A673 (cell line): Measurements from ENCODE around the gene OR2AT4. TPM values are rescaled to one million over a fixed set of nuclear protein-coding genes. Genes with fewer than 3 reads are reported as not detected.
"Not testable (repeated sequence)": the region's sequence is repeated elsewhere in the genome, so short reads cannot be mapped to it uniquely, and the experiment has no call there.

Source experiments
- BruUV-seq: library from RNA; stranded (reverse); fragments of 400-500 nt; replicated peaks from 2 replicates; lab custom pipeline; 2021; lab: Mats Ljungman, UMichigan
- CTCF ChIA-PET: fragments of 300-600 bp; sonication (Branson Sonifier 250); formaldehyde crosslinking; loops from one replicate; lab custom pipeline; 2022; ENCODE audit warnings: antibody characterized with exemption; lab: Charles Lee
- POLR2A ChIA-PET: fragments of 300-600 bp; sonication (Branson Sonifier 250); formaldehyde crosslinking; loops from one replicate; lab custom pipeline; 2022; ENCODE audit warnings: antibody characterized with exemption; ENCODE audit not compliant: low non-redundant PET; lab: Charles Lee
- DNase-seq: peaks from one replicate; pipeline ENCODE4 v3.0.0-alpha.2; 2015; ENCODE audit warnings: low spot score
- H3K27ac ChIP-seq: fragments of 200-600 bp; sonication (generic); 2 replicates; pipeline ENCODE4 v1.5.1; 2016; ENCODE audit warnings: mixed run types, low read depth, mild to moderate bottlenecking, mixed read lengths, antibody characterized with exemption, low read length; ENCODE audit not compliant: poor library complexity, severe bottlenecking
- H3K27me3 ChIP-seq: fragments of 200-600 bp; sonication (generic); replicated peaks from 2 replicates; pipeline ENCODE4 v1.6.1; 2017; ENCODE audit warnings: mixed run types, low read depth, mild to moderate bottlenecking, mixed read lengths, antibody characterized with exemption, low read length; ENCODE audit not compliant: insufficient read depth, poor library complexity
- H3K36me3 ChIP-seq: fragments of 200-600 bp; sonication (generic); 2 replicates; pipeline ENCODE4 v1.6.1; 2016; ENCODE audit warnings: mixed run types, mild to moderate bottlenecking, mixed read lengths, antibody characterized with exemption, low read length; ENCODE audit not compliant: insufficient read depth, poor library complexity, severe bottlenecking
- H3K4me1 ChIP-seq: fragments of 200-600 bp; sonication (generic); 2 replicates; pipeline ENCODE4 v1.6.1; 2017; ENCODE audit warnings: mixed run types, mild to moderate bottlenecking, mixed read lengths, antibody characterized with exemption, low read length; ENCODE audit not compliant: insufficient read depth, poor library complexity, severe bottlenecking
- H3K4me3 ChIP-seq: fragments of 200-600 bp; sonication (generic); 2 replicates; pipeline ENCODE4 v1.5.1; 2016; ENCODE audit warnings: low read depth, mixed run types, mild to moderate bottlenecking, mixed read lengths, low read length; ENCODE audit not compliant: poor library complexity, severe bottlenecking
- H3K9me3 ChIP-seq: fragments of 200-600 bp; sonication (generic); 2 replicates; pipeline ENCODE4 v1.6.1; 2016; ENCODE audit warnings: mixed run types, low read depth, mild to moderate bottlenecking, mixed read lengths, antibody characterized with exemption, low read length; ENCODE audit not compliant: poor library complexity, severe bottlenecking
- CTCF ChIP-seq: fragments of 300-800, 200-600 bp; sonication (generic); conservative IDR thresholded peaks from 2 replicates; pipeline ENCODE4 v1.5.1; 2017; ENCODE audit warnings: low read depth, mild to moderate bottlenecking, antibody characterized with exemption, low read length, moderate library complexity, mixed read lengths
- EZH2 ChIP-seq: fragments of 200-600 bp; sonication (generic); IDR thresholded peaks from 2 replicates; pipeline ENCODE4 v1.6.1; 2017; ENCODE audit warnings: borderline replicate concordance, low read depth, mild to moderate bottlenecking, mixed read lengths, antibody characterized with exemption, low read length; ENCODE audit not compliant: poor library complexity, severe bottlenecking
- intact Hi-C: fragments of 100-400 bp; cut with micrococcal nuclease; formaldehyde crosslinking; loops from one replicate; pipeline ENCODE4 v1.10.0; 2022; ENCODE audit not compliant: unreplicated experiment
- total RNA-seq: library from RNA; stranded (reverse); gene quantifications from 2 replicates; pipeline ENCODE4 v1.2.3, GENCODE V29; 2021

The OR2AT4 gene
- total RNA-seq, 1 experiment from 2014 or later, result not detected

- BruUV-seq, result no TSS peak
- Histone ChIP-seq H3K27ac (no peak overlapping the region), H3K9me3 (no peaks in the 10 kb centered on the region), H3K4me3 (no peak overlapping the region), H3K36me3 (no peaks in the 10 kb centered on the region), H3K27me3 (peaks cover 3% of the 10 kb centered on the region), H3K4me1 (no peaks in the 10 kb centered on the region)
- intact Hi-C loops, result no loop called here
- no peak for TF ChIP-seq EZH2
- no peak for TF ChIP-seq CTCF
- DNase-seq, result no peak
- POLR2A ChIA-PET, result no interaction called here
- CTCF ChIA-PET, result no interaction called here
Measured at GRCh38 chr11:75100314-75100713, 3.6 kb upstream of the OR2AT4 start.

DNA sequence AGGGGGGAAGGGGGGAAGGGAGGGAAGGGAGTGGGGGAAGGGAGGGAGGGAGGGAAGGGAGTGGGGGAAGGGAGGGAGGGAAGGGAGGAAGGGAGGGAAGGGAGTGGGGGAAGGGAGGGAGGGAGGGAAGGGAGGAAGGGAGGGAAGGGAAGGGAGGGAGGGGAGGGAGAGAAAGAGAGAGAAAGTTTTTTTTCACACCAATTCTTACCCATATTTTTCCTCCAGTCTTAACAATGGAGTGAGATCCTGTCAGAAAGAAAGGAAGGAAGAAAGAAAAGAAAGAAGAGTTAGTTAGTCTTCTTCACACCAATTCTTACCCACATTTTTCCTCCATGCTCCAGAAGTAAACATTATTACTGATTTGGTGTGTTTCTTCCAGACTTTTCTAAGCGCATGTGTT is 3.0 kb upstream of the OR2AT4 start:
- no peak overlapping the region for H3K4me3 ChIP-seq
- no peaks in the 10 kb centered on the region for H3K36me3 ChIP-seq
- no peaks in the 10 kb centered on the region for H3K9me3 ChIP-seq
- no peak for TF ChIP-seq EZH2
- no peak for TF ChIP-seq CTCF
- DNase-seq, result no peak
- ChIA-PET POLR2A (no interaction called here), CTCF (no interaction called here)
- intact Hi-C loops, result no loop called here
- peaks cover 3% of the 10 kb centered on the region for H3K27me3 ChIP-seq
- no TSS peak for BruUV-seq
- no peak overlapping the region for H3K27ac ChIP-seq
- no peaks in the 10 kb centered on the region for H3K4me1 ChIP-seq

DNA sequence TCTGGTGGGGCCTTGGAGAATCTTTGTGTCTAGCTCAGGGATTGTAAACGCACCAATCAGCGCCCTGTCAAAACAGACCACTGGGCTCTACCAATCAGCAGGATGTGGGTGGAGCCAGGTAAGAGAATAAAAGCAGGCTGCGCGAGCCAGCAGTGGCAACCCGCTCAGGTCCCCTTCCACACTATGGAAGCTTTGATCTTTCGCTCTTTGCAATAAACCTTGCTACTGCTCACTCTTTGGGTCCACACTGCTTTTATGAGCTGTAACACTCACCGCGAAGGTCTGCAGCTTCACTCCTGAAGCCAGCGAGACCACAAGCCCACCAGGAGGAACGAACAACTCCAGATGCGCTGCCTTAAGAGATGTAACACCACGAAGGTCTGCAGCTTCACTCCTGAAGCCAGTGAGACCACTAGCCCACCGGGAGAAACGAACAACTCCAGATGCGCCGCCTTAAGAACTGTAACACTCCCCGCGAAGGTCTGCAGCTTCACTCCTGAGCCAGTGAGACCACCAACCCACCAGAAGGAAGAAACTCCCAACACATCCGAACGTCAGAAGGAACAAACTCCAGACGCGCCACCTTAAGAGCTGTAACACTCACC is 2.3 kb upstream of the OR2AT4 start:
- intact Hi-C loops, BruUV-seq, POLR2A ChIA-PET, H3K27me3 ChIP-seq, H3K27ac ChIP-seq, H3K4me1 ChIP-seq, DNase-seq, H3K9me3 ChIP-seq, CTCF ChIA-PET, H3K4me3 ChIP-seq, H3K36me3 ChIP-seq: not testable (repeated sequence)

DNA sequence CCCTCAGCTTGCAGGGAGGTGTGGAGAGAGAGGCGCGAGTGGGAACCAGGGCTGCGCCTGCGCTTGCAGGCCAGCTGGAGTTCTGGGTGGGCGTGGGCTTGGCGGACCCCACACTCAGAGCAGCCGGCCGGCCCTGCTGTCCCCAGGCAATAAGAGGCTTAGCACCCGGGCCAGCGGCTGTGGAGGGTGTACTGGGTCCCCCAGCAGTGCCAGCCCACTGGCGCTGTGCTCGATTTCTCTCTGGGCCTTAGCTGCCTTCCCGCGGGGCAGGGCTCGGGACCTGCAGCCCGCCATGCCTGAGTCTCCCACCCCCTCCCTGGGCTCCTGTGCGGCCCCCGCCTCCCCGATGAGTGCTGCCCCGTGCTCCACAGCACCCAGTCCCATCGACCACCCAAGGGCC is 1.5 kb upstream of the OR2AT4 start:
- H3K9me3 ChIP-seq, H3K4me1 ChIP-seq, H3K27ac ChIP-seq, H3K36me3 ChIP-seq, intact Hi-C loops, BruUV-seq, CTCF ChIA-PET, DNase-seq, H3K27me3 ChIP-seq, POLR2A ChIA-PET, H3K4me3 ChIP-seq: not testable (repeated sequence)
